Stimulated activated CD8-positive, alpha-beta memory T cell treated with anti-CD3 and anti-CD28 coated beads, Interleukin-12 subunit alpha, Interleukin-12 subunit beta, amount 100 ng/mL, for 4 hours (primary cell): ENCODE results near the gene ENTPD5.

Experiments used
- DNase-seq: peaks from one replicate; pipeline ENCODE4 v3.0.0-alpha.2; 2020; ENCODE audit warnings: low read depth

Gene ENTPD5, protein sequence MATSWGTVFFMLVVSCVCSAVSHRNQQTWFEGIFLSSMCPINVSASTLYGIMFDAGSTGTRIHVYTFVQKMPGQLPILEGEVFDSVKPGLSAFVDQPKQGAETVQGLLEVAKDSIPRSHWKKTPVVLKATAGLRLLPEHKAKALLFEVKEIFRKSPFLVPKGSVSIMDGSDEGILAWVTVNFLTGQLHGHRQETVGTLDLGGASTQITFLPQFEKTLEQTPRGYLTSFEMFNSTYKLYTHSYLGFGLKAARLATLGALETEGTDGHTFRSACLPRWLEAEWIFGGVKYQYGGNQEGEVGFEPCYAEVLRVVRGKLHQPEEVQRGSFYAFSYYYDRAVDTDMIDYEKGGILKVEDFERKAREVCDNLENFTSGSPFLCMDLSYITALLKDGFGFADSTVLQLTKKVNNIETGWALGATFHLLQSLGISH

DNA sequence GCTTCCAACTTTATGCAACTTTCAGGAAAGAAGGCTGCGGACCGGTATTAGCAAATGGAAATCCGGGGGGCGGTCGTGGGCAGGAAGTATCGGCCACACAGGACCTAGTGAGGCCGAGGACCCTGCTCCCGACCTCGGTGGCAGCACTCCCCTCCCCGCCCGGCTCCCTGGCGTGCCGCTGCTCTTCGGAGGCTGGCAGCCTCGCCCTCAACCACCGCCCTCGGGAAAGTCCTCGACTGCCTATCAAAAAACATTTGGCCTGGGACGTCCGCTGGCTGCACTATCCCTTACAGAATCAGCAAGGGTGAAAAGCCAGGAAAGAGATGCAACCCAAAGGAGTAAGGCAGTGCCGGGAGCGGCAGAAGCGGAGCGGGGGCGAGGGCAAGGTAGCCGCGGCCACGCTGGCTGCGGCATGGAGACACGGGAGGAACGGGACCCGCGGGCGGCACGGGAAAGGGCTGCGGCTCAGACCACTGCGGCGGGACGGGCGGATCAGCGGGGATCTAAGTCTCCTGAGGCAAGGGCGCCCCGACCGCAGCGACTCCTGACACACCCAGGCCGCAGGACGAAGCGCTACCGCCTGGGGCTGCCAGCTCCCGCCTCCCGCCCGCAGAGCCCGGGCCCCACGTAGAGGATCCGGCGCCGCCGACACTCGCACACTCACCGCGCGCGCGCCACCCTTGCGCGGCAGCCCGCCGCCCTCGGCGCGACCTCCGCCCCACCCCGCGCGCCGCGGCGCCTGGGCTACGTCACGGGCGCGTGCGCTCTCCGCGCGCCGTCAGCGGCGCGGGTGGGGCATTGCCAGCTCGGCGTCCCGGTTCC is at the start of gene ENTPD5, which contains the start of gene BBOF1:
Gene ENTPD5 (minus strand): TSS at position 703 of the 822 bp plus-strand sequence. CDS start 31,186 bp downstream, outside the sequence.
Gene BBOF1 (plus strand): TSS at position 764 of the 822 bp plus-strand sequence. CDS start 130 bp downstream, outside the sequence.
- DNase-seq: peak; percentile 76

DNA sequence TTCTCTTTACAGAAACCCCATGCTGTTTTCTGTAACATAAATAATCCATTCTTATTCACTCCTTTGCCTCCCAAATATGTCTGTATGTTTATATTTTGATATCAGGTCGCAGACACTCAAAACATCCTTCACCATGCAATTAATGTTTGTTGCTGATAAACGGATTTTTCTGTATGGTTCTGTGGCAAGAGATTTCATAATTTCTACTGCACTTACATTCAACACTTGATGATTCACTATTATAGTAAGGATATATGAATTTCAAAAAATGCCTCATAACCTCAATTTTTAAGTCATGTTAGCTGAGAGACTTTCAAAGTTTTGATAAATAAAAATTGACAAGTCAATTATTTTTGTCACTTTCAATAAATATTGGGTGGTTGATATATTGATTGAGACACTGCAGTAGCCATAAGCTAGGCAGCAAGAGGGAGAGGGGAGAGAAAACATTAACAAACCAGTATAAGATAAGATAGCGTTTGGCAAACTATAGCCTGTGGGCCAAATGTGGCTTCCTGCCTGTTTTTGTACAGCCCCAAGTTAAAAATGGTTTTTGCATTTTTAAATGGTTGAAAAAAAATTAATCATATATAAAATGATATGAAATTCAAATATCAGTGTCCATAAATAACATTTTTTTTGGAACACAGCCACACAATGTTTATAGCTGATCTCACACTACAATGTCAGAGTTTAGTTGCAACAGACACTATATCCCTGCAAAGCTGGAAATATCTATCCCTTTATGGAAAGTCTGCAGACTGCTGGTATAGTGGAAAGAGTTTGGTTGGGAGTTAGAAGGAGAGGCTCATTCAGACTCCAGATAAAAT is 46.9 kb upstream of the ENTPD5 start:
- DNase-seq: no peak

DNA sequence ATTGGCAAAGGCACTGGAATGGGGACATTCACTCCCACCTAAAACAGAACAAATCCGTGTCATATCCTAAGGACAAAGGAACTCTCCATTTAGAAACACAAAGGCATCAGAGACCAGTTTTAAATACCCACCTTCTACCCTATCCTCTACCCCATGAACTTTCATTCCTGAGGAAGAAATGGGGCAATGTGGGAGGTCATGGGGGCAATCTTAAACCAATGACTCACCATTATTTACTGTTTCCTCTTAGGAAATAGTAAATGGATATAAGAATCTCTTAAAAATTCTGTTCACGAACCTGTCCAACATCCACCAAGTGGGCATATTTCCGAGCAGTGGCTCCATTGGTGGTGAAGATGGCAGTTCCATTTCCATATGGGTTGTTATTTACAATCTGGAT is 45.8 kb upstream of the ENTPD5 start:
- DNase-seq: no peak

DNA sequence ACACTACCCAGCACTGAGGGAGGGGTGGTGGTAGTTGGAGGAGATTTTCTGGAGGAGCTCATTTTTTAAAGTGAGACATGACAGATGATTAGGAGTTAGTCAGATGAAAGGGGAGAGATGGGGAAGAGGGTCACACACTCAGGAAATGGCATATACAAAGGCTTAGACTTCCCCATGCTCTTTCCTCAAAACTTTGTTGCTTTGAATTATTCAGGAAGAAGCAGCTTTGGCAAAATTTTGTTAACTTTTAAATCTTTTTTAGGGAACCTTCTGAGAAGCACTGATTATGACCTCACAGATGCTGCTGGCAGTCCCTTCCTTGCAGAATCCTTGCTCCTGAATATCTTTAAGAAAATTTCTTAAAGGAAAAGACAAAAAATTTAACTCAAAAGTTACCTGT is 45.3 kb upstream of the ENTPD5 start:
- DNase-seq: no peak

DNA sequence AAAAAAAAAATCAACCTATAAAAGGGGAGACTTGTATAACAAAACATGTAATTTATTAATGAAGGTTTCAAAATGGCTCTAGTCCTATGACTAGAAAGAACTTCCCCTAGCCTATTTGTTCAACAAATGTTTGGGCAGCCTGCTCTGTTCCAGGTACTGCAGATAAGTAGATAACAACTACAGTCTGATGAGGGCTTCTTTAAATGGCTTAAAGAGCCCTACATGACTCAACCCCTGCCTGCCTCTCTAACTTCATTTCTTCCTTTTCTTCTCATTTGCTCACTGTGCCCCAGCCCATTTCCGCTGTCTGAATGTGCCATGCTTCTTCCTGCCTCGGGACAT is 43.7 kb upstream of the ENTPD5 start:
- DNase-seq: no peak

DNA sequence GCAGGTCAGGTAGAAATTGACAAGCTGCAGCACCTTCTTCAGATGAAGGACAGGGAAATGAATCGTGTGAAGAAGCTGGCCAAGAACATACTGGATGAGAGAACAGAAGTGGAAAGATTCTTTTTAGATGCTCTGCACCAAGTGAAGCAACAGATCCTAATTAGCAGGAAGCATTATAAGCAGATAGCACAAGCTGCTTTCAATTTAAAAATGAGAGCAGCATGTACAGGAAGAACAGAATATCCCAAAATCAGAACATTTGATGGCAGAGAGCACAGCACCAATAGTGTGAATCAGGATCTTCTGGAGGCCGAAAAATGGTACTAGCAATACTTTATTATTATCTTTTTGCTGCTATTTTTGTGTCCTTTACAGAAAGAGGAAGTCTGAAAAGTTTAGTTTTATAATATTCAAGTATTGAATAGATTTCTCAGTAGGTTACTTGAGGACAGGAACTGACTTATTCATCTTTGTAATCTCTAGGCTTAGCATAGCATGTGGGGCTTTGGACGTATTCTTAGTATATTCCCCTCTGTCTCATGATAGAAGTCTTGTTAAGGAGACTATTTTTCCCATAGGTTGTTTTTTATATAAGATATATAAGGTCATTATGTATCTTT is 30.9 kb upstream of the ENTPD5 start:
- no peak for DNase-seq

DNA sequence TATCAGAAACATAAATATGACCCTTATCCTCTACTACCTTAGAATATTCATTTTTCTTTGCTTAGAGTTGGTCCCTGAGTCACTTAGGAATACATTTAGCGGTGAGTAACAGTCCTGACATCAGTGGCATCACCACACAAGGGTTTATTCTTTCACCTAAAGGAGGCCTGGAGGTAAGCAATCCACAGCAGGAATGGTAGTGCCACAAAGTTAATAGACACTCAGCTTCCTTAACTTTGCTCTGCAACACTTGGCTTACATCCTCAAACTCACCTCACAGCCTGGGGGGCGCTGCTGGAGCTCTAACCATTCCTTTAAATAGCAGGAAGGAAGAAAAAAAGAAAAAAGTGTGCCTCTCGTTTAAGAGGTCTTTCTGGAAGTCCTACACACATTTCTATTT is 29.2 kb upstream of the ENTPD5 start:
- no peak for DNase-seq

DNA sequence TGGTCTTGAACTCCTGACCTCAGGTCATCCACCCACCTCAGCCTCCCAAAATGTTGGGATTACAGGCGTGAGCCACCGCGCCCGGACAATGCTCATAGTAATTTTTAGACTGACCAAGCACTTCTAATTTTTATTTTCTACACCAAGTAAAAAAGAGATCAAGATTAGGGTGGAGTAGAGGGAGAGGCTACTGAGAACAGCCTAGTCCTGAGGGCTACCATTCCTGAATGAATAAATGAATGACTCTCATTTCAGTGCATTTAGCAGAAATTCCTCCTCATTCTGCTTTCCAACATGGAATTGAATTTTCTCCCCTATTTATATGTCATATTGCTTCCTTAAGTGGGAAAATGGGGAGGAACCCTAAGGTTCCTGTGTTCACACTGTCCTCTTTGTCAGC is 26.4 kb upstream of the ENTPD5 start:
- DNase-seq: no peak

DNA sequence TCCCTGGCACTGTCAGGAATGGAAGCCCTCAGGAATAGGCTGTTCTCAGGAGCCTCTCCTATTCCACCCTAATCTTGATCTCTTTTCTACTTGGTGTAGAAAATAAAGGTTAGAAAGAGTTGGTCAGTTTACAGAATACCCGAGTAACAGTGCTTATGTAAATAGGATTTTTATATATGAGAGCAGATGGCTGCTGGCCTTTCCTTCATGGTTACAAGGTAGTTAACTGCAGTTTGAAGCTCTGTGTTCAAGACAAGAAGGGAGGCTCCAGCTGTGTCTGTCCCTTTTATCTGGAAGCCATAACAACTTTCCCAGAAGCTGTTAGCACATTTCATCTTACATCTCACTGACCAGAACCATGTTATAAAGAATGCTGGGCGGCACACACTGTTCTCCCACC is 23.2 kb upstream of the ENTPD5 start:
- DNase-seq: no peak

DNA sequence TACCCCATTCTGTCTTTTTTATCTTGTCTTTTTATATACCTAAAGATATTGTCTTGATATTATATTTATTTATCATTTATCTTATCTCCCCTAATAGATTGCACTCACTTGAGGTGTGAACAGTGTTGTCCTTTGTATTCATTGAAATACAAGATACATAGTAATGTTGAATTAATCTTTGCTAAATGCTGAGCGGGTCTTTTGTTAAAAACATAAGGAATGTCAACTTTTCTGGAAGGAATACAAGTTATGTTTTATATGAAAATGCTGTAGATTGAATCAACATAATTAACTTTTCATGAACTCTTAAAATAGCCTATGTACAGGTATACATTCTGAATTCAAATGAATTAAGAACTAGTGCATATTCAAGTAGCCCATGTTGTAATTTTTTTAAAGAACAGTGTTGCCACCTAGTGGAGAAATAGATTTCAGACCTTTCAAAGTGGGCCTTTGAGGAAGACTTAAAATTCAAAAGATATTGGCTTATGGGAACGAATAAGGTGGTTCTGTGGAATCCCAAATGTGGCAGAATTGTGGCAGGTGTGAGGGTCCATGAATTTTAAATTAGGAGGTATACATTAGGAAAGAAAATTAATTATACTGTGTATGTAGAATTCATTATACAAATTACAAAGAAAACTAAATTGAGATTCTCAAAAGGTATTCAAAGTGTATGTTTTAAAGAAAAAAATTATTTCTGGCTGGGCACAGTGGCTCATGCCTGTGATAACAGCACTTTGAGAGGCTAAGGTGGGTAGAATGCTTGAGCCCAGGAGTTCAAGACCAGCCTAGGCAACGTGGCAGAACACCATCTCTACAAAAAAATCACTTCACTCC is 19.2 kb upstream of the ENTPD5 start:
- no peak for DNase-seq

DNA sequence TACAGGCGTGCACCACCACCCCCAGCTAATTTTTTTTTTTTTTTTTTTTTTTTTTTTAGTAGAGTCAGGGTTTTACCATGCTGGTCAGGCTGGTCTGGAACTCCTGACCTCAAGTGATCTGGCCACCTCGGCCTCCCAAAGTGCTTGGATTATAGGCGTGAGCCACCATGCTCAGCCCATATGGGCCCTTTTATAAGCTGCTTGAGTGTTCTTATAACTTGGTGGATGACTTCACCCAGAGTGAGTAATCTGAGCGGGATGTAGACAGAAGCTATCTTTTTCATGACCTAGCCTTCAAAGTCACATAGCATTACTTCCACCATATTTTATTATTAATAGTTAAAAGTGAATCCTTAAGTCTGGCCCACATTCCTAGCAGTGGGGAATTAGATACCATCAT is 16.5 kb upstream of the ENTPD5 start:
- no peak for DNase-seq

DNA sequence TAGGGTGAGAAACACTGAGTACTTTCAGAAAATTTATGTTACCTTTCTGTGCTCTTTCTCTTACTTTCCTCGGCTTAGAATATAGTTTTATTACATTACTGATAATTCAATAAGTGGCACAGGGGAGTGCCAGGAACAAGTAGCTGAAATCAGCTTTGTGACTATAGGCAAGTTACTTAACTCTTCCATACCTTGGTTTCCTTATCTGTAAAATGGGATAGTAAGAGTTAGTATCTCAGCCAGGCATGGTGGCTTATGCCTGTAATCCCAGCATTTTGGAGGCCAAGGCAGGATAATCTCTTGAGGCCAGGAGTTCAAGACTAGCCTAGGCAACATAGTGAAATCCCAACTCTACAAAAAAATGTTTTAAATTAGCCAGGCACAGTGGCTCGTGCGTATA is 15.5 kb upstream of the ENTPD5 start:
- DNase-seq: no peak

DNA sequence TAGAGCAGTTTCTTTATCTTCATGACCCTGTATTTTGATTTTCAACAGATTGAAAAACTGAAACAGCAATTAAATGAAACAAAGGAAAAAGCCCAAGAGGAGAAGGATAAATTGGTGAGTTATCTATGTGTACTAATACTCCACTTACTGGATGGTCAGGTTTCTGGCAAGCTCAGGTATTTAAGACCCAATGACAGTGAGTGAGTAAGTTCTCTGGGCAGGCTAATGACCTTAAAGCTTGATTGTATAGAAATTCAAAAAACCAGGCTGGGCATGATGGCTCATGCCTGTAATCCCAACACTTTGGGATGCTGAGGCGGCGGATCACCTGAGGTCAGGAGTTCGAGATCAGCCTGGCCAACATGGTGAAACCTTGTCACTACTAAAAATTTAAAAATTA is 10.0 kb upstream of the ENTPD5 start:
- no peak for DNase-seq

DNA sequence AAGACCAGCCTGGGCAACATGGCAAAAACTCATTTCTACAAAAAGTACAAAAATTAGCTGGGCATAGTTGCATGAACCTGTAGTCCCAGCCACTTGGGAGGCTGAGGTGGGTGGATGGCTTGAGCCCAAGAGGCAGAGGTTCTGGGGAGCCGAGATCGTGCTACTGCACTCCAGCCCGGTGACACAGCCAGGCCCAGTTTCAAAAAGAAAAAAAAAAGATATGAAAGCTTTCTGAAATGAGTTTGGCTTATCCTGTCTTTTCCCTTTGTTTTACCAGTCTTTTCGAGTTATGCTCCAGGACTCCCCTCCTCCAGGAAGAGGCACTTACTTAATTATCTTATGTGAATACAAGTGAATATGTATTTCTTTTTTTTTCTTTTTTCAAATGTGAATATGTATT is 3.3 kb upstream of the ENTPD5 start:
- no peak for DNase-seq

DNA sequence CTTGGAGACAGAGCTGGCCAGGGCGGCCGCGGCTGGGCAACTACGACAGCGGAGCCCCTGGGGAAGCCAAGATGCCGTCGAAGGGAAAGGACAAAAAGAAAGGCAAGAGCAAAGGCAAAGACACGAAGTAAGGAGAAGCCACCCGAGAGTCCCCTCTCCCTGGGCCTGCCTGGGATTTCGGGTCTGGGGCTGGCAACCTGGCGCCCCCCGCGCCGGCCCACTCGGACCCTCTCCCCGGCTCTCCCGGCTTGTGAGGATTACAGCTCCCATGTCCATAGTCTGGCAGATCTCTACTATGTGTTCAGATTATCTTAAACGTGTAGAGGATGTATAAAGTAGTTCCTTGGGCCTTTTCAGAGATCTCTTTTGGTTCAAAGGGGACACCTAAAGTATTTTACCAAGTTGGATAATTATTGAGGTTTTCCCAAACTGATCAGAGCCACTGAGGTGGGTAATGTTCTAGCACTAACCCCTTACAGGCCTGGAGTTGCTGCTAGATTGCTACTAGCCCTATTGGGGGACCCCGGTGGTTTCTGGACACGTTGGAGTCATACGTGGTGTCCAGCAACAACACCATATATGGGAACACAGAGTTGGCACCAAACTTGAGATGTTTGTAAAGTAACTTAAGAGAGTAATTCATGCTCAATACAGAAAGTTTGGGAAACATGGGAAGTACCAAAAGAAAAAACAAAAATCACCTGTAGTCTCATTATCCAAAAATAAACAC is 485 bp upstream of the ENTPD5 start:
- no peak for DNase-seq

DNA sequence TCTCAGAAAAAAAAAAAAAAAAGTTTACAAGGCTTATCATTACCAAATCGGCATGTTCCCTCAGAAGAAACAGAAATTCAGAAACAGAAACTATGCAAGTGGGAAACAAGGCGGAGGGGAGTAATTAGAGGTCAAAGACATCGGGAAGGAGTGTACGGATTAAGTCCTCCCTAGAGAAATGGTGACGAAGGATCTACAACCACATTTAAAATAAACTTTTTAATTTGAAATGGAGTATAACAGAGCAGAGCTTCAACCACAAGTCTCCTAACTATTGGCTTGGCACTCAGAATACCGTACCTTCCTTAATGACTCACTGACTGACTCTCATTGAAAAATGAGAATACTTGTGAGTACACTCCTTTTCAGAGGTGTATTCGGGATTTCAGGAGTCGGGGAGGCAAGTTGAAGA is 908 bp downstream of the ENTPD5 start:
- DNase-seq: no peak

DNA sequence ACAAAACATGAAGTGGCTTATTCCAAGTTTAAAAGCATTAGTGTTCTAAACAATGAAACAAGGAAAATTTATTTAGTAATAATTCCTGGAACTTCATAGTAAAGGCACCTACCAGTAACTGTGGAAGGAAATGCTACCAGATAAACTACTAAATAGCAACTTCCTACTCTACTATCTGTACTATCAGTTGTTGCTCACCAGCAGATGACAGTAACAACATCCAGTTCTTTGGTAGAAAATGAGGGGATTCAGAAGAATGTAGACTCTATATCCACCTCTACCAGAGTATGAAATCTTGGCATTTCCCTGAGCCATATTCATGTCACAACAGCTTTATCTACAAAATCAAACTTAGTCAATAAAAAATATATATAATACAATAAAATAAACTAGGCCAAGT is 3.1 kb downstream of the ENTPD5 start:
- no peak for DNase-seq

DNA sequence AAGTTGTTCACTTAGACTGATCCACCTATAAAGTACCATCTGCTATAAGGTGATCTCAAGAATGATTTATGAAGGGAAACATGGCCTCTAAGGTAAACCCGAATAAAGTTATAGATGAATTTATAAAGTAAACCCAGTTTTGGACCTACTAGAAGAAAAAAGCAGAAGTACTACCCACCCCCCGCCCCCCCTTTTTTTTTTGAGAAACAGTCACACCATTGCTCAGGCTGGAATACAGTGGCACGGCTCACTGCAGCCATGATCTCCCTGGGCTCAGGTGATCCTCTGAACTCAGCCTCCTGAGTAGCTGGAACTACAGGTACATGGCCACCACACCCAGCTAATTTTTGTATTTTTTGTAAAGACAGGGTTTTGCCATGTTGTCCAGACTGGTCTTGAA is 3.9 kb downstream of the ENTPD5 start:
- DNase-seq: no peak

DNA sequence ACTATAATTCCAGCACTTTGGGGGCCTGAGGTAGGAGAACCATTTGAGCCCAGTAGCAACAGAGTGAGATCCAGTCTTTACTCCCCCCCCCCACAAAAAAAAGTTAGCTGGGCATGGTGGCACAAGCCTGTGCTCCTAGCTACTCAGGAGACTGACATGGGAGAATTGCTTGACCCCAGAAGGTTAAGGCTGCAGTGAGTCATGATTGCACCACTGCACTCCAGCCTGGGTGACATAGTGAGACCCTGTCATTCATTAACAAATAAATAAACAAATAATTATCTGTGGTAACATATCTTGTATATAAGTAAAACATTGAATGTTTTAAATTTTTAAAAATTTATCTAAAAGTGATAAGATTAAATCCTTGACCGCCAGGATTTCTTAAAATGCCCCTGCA is 4.8 kb downstream of the ENTPD5 start:
- DNase-seq: no peak

DNA sequence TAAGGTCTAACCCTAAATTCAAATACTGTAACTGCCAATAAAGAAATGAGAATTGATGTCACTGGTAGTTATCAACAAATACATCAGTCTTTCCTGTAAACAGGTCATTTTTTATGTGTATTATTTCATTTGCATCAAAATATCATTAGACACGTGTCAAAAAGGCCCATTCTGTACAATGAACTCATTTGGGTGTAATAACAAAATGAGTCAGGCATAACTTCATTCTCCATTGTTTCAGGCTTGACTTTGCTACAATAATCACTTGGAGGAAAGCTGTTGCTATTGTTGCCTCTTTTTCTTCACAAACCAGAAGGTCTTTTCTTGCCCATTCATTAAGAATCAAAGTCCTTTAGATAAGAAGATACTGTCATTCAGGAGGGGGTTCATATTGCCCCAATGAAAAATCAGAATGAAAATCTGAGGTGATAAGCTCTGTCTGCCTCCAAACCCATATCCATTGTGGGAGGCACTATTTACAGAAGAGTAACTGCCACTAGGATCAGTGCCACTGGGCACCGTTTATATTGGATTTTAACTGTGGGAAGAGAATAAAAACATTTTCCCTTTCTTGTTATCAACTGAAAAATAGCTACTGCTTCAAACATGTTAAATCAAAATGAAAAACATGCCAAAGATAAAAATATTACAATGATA is 10.1 kb downstream of the ENTPD5 start:
- no peak for DNase-seq
